Effector CD8-positive, alpha-beta T cell (primary cell): Measurements from ENCODE around the gene HEMK1.

Experiments used
- DNase-seq: peaks from one replicate; lab custom pipeline; 2025; lab: John Stamatoyannopoulos, UW

Gene HEMK1

DNA sequence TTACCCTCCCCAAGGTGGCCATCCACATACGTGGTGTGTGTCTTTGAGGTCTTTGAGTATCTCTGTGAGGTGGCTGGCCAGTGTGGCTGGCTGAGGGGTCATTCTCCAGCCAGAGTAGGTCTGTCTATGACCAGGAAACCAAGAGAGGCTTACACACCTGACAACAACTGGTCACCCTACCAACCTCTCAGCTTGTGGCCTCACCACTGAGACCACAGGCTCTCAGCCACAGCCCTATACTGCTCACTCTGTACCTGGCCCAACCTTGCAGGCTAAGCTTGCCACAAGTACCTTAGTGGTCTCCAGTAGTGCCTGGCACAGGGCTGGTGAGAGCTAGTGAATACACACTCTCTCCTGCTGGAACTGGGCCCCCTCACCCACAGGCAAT lies 5.1 kb downstream of the HEMK1 start:
- no peak for DNase-seq

- no peak for DNase-seq
Measured at GRCh38 chr3:50575372-50575771, 6.0 kb downstream of the HEMK1 start.

DNA sequence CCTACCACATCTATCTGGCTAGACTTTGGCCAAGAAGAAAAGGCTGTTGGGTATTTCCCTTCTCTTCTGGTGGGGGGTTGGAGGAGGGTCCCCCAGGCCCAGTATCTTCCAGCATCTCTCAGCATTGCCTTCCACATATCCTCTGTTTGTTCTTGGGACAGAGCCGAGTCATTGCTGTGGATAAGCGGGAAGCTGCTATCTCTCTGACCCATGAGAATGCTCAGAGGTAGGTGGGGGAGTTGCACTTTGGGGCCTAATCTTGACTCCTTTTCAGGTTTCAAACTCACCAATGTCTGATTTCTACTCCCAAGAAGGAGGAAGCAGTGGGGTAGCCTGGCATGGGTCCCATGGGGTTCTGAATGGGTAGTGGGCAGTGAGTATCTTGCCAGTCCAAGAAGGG lies 8.0 kb downstream of the HEMK1 start:
- no peak for DNase-seq

- no peak for DNase-seq
Measured at GRCh38 chr3:50580683-50581458, 11.5 kb downstream of the HEMK1 start.

DNA sequence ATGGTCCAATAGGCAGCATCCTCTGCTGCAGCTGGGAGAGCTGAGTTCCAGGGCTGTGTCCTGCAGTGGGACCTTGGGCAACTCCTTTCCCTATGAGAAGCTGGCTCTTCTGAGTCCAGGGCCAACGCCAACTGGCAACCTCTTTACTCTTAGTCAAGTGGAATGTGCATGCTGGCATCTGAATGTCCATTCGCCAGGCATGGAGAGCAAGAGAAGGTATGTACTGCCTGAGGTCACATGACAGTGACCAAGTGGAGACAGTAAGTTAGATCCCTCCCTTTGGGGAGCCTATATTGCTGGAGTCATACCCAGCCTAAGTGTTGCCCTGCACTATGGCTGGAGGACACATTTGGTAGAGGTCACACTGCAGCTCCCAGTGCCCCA lies 12.1 kb downstream of the HEMK1 start:
- DNase-seq = no peak

DNA sequence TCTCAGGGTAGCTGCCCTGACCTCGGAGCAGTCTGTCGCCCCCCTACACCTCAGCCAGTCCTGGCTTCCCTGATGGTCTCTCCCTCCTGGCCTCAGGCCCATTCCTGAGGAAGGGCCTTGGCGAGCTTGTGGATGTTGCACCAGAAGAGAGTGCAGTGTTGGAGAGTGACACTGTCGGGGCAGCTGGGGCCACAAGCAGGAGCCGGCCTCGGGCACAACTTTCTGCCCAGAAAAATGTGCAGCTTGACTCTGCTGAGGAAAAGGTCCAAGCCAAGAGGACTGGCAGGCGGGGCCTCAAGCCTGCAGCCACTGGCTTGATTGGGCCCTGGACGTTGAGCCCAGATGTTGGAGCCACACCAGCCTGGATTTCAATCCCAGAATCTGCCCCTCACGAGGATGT lies 12.8 kb downstream of the HEMK1 start:
- no peak for DNase-seq

- DNase-seq = no peak
Measured at GRCh38 chr3:50583897-50584296, 14.6 kb downstream of the HEMK1 start.

GRCh38 chr3:50584391-50584790 lies 15.1 kb downstream of the HEMK1 start:
- no peak for DNase-seq

- DNase-seq = no peak
Measured at GRCh38 chr3:50585919-50586762, 16.8 kb downstream of the HEMK1 start.

DNA sequence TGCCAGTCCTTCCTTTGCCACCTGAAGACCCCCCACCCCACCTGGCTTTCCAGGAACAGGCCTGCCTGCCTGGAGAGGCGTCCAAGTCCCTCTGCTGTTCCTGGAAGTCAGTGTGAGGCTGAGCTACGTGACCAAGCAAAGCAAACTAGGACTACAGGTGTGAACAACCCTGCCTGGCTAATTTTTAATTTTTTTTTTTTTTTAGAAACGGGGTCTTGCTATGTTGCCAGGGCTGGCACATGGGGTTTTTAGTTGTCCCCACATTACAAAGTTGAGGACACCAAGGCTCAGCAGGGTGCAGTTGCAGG lies 17.4 kb downstream of the HEMK1 start:
- DNase-seq = no peak

DNA sequence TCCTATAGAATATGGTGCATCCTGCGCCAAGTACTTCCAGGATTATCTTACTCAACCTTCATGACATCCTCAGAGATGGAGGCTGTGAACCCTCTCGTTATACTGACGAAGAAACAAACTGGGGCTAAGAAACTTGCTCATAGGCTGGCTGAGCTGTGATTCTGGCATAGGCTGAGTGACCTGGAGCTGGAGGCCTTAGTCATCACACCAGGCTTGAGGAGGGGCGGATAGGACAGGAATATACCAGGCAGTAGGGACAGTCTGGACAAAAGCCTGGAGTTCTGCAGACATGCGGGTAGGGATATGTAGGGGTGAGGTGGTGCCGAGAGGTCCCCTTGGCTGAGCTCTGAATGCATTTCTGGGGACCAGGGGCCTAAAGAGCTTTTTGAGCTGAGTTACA lies 18.1 kb downstream of the HEMK1 start:
- no peak for DNase-seq

GRCh38 chr3:50587806-50588758 lies 18.8 kb downstream of the HEMK1 start:
- DNase-seq = no peak

DNA sequence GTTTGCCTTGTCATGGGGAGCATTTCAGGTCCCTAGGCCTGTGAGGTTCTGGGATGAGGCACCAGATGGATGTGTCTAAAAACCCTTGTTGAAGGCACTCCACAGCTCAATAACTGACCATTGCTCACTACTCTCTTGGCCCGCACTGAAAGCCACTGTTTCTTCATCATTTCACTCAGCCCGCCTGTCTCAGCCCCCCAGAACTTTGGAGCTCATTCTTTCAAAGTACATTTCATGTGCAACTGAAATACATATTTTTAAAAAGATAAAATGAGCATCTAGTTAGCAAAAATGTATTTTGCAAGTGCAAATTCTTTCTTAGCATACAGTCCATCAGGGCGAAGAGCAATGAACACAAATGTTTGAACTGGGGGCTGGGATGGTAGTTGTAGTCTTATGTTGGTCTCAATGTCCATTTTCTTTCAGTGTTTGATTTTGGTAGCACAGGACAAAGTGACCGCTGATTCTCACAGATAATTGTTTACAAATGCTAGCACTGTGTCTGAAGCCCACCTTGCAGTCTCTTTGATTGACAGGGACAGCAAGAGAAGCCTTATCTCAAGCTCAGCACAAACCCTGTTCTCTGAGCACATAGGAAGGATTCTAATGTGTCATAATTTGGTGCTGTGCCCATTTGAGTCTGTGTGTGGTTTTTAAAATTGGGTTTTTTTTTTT lies 19.6 kb downstream of the HEMK1 start:
- DNase-seq = no peak

- no peak for DNase-seq
Measured at GRCh38 chr3:50591196-50591741, 21.9 kb downstream of the HEMK1 start.

DNA sequence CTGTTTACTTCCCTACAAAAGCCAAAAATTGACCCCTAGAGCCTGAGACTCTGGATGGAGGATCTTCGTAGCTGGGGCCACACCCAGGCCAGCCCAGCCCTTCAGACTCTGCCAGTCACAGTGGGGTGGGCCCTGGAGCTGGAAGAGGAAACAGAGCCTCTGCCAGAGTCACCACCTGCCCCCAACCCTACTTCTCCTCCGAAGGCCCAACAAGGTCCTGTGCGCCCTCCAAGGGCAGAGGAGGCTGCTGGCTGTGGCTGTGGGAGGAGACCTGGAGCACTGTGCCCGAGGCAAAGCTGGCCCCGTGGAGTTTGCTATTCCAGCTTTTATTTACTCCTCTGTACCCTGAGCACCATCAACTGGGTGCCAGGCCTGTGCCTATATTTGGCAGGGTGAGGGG lies 23.2 kb downstream of the HEMK1 start:
- DNase-seq = no peak

GRCh38 chr3:50594253-50594785 lies 25.0 kb downstream of the HEMK1 start:
- DNase-seq = no peak

- no peak for DNase-seq
Measured at GRCh38 chr3:50599115-50599715, 29.9 kb downstream of the HEMK1 start.

- DNase-seq = no peak
Measured at GRCh38 chr3:50599716-50600118, 30.4 kb downstream of the HEMK1 start.

DNA sequence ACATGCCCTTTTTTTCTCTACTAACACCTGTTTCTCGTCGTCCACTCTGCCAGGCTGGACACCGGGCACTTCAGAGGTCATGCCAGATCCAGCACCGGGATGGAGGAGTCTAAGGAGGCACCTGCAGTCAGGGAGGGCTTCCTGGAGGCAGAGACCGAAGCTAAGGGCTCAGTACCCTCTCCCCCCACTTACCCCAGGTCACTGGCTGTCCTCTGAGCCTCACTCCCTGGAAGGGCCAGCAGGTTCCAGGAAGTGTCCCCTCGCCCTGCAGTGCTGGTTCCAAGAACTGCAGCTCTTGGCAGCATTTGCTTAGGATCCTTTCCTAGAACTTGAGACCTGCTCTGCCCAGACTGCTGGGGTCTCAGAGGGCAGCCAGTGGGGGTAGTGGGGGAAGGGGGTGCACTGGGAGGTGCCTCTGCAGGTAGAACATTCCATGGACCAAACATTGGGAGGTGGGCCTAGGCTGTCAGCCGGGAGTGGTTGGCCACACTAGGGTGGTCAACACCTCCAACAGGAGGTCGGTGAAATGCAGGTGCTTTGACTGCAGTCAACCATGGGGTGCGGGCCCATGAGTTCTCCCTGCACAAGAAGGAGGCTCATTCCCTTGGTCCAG lies 30.9 kb downstream of the HEMK1 start:
- no peak for DNase-seq

DNA sequence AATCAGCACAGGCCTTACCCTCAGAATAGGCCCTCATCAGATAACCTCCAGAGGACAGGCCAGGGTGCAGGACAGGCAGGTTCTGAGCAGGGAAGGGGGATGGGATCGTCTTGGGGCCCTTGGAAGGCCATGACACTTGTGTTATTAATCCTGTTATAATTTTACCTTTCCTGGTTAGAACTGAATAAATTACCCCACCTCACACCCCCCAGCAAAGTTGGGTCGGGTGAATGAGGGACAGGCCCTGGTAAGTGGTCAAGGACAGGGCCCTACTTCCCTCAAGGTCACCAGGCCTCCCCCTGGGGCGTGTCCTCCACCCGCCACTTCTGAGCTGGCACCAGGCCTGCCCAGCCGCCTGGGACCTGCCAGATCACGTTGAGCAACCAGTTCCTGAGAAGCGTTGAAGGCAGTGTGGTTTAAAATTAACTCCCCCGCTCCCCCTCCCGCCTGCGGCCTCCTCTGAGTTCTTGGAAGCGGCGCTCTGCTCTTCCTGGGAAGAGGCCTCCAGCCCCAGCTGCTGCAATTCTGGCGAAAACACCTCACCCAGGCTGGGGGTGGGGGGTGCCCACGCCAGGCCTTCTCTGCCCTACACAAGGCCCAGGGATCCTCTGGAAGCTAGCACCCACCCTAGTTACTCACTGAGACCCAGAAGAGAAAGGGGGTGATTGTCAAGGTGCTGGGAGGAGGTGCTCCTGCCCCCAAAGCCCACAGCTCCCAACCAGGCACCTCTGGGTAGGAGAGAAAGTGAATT lies 31.7 kb downstream of the HEMK1 start:
- peak; percentile 41 for DNase-seq
